Panc1 (cell line): ENCODE results near the gene SATB2. TPM values are rescaled to one million over a fixed set of nuclear protein-coding genes. Genes with fewer than 3 reads are reported as not detected.

Experiments used
- ATAC-seq: fragments of 200-7000 bp; cut with Tn5 transposase; 2 replicates; pipeline ENCODE4 v1.9.1; 2020; ENCODE audit warnings: mild to moderate bottlenecking, moderate library complexity
- Bru-seq: library from RNA; stranded (reverse); fragments of 400-500 nt; gene quantifications from one replicate; lab custom pipeline; 2021; lab: Mats Ljungman, UMichigan
- BruChase-seq, 2 experiments: library from RNA; stranded (reverse); fragments of 400-500 nt; gene quantifications; one replicate each; lab custom pipeline; 2021; lab: Mats Ljungman, UMichigan
- BruUV-seq: library from RNA; stranded (reverse); fragments of 400-500 nt; replicated peaks from 2 replicates; lab custom pipeline; 2021; lab: Mats Ljungman, UMichigan
- CTCF ChIA-PET: fragments of 300-600 bp; sonication (Branson Sonifier 250); formaldehyde crosslinking; loops from one replicate; lab custom pipeline; 2022; ENCODE audit warnings: antibody characterized with exemption; lab: Charles Lee
- POLR2A ChIA-PET: fragments of 300-600 bp; sonication (Branson Sonifier 250); formaldehyde crosslinking; loops from one replicate; lab custom pipeline; 2022; ENCODE audit warnings: antibody characterized with exemption; lab: Charles Lee
- DNase-seq: peaks from one replicate; pipeline ENCODE4 v3.0.0-alpha.2; 2010; ENCODE audit warnings: low read depth, low spot score
- H3K27ac ChIP-seq: 2 replicates; pipeline ENCODE4 v1.5.1; 2011; ENCODE audit warnings: mild to moderate bottlenecking, low read length, inconsistent platforms
- H3K27me3 ChIP-seq: fragments of 200-500 bp; sonication (Bioruptor generic); 2 replicates; pipeline ENCODE4 v1.6.0; 2014; ENCODE audit warnings: low read length, inconsistent platforms; ENCODE audit not compliant: control insufficient read depth, insufficient read depth
- H3K36me3 ChIP-seq: fragments of 200-500 bp; sonication (Bioruptor generic); 2 replicates; pipeline ENCODE4 v1.5.1; 2014; ENCODE audit warnings: inconsistent platforms, mild to moderate bottlenecking, low read length, moderate library complexity; ENCODE audit not compliant: control insufficient read depth, insufficient read depth
- H3K4me1 ChIP-seq: 2 replicates; pipeline ENCODE4 v1.5.1; 2011; ENCODE audit warnings: inconsistent platforms, mild to moderate bottlenecking, low read length, moderate library complexity; ENCODE audit not compliant: control insufficient read depth, insufficient read depth
- H3K4me3 ChIP-seq, 2 experiments: 2 replicates each; pipeline ENCODE4 v1.5.1; 2011 to 2012; ENCODE audit warnings: low read depth in 2 of 2, low read length in 2 of 2, mild to moderate bottlenecking in 2 of 2, inconsistent platforms in 1 of 2, moderate library complexity in 1 of 2
- H3K9me3 ChIP-seq: fragments of 200-500 bp; sonication (Bioruptor generic); 2 replicates; pipeline ENCODE4 v1.5.1; 2014; ENCODE audit warnings: low read depth, mild to moderate bottlenecking, inconsistent platforms, low read length, moderate library complexity; ENCODE audit not compliant: control insufficient read depth, insufficient read depth
- POLR2AphosphoS5 ChIP-seq: IDR thresholded peaks from 2 replicates; pipeline ENCODE4 v1.6.1; 2012; ENCODE audit warnings: mild to moderate bottlenecking, low read depth, low read length, moderate library complexity
- SIN3A ChIP-seq: IDR thresholded peaks from 2 replicates; pipeline ENCODE4 v1.6.1; 2012; ENCODE audit warnings: low read depth, mild to moderate bottlenecking, low read length, moderate library complexity, borderline replicate concordance; ENCODE audit not compliant: insufficient read depth
- TCF7L2 ChIP-seq: IDR thresholded peaks from 2 replicates; pipeline ENCODE4 v1.6.1; 2011; ENCODE audit warnings: mild to moderate bottlenecking, low read depth, low read length, inconsistent platforms
- in situ Hi-C: cut with HindIII; loops from 2 replicates; pipeline ENCODE4 v1.10.0; 2016; ENCODE audit warnings: low sequenced_read_pairs, low pct_unique_long_range_greater_than_20kb
- intact Hi-C: fragments of 100-400 bp; cut with micrococcal nuclease; formaldehyde crosslinking; loops from one replicate; pipeline ENCODE4 v1.10.0; 2022; ENCODE audit not compliant: unreplicated experiment
- long read RNA-seq: library from polyadenylated mRNA; unstranded; transcript quantifications from one replicate; pipeline ENCODE4 v2.0.0, GENCODE V29; 2021; ENCODE audit not compliant: unreplicated experiment
- polyA plus RNA-seq: library from polyadenylated mRNA; unstranded; fragments of >200 nt; gene quantifications from one replicate; pipeline ENCODE4 v1.2.1, GENCODE V29; 2012; ENCODE audit warnings: missing spikeins; ENCODE audit not compliant: insufficient read length
- total RNA-seq: library from RNA; stranded (reverse); gene quantifications from one replicate; pipeline ENCODE4 v1.2.1, GENCODE V29; 2021; ENCODE audit not compliant: unreplicated experiment
- TF ChIP-seq, protein P1 (sequence below): fragments of 450-650 bp; IDR thresholded peaks from 2 replicates; pipeline ENCODE4 v1.5.1; 2017; ENCODE audit warnings: mild to moderate bottlenecking
- TF ChIP-seq, protein P2 (sequence below), 2 experiments: IDR thresholded peaks; 2 replicates each; pipeline ENCODE4 v1.6.1; 2011 to 2012; ENCODE audit warnings: low read depth in 2 of 2, control low read depth in 1 of 2, low read length in 1 of 2, mild to moderate bottlenecking in 1 of 2, moderate library complexity in 1 of 2; ENCODE audit not compliant: insufficient read depth in 1 of 2

Gene SATB2
- total RNA-seq (43.2 TPM), Bru-seq, nascent RNA (percentile 95 among the genes with signal in this experiment), BruChase-seq, experiment 1, labeled RNA remaining after a 2-hour chase (percentile 86 among the genes with signal in this experiment), BruChase-seq, experiment 2, labeled RNA remaining after a 6-hour chase (percentile 77 among the genes with signal in this experiment)
- polyA plus RNA-seq: 17.9 TPM
- long read RNA-seq, full-length matches to known transcripts: 7 of 45 reads
- long read RNA-seq, partial matches to known transcripts: 17 of 45 reads
- long read RNA-seq, other reads (novel, unspliced or antisense): 21 of 45 reads

DNA sequence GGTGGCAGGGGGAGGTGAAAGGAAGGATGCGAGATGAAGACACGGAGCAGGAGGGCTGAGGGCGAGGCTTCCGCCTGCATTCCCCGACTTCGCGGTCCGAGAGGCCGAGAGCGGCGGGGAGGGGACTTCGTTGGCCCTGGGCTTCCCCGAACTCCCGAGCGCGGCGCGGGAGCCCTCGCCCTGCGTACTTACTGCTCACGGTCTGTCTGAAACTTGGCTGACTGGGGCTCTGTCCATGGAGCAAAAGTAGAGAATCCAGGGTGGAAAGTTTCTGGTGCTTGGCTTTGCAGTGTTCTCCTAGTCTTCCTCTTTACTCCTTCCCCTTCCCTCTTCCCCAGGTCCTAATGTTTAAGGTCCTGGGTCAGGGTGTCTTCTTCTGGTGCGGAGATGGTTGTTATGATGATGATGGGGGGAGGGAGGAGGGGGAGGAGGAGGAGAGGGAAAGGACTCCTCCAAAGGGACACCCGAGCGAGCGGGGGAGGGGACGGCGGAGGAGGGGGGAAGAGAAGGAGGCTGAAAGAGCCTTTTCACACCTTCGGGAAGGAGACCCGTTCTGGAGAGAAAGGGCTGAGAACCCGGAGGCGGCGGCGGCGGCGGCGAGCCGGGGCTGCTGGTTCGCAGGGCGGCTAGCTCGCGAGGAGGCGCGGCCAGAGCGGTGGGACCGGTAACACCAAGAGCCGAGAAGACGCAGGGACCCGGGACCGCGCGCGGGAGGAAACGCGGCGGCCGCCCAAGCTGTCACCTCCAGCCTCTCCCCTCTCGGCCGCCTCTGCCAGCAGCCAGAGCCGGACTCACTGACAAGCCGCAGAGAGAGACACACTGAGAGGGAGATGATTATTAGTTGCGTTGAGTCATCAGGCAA lies at the start of gene SATB2:
Gene SATB2 (minus strand): TSS at position 793 of the 862 bp plus-strand sequence. CDS start 1,902 bp downstream, outside the sequence.
- no peaks in the 10 kb centered on the region for H3K9me3 ChIP-seq
- 0 out of 2 replicates have a peak, but pooled peaks have one; percentile 47 for TF ChIP-seq SIN3A
- TF ChIP-seq POLR2AphosphoS5: no peak
- TF ChIP-seq, protein P1, sequence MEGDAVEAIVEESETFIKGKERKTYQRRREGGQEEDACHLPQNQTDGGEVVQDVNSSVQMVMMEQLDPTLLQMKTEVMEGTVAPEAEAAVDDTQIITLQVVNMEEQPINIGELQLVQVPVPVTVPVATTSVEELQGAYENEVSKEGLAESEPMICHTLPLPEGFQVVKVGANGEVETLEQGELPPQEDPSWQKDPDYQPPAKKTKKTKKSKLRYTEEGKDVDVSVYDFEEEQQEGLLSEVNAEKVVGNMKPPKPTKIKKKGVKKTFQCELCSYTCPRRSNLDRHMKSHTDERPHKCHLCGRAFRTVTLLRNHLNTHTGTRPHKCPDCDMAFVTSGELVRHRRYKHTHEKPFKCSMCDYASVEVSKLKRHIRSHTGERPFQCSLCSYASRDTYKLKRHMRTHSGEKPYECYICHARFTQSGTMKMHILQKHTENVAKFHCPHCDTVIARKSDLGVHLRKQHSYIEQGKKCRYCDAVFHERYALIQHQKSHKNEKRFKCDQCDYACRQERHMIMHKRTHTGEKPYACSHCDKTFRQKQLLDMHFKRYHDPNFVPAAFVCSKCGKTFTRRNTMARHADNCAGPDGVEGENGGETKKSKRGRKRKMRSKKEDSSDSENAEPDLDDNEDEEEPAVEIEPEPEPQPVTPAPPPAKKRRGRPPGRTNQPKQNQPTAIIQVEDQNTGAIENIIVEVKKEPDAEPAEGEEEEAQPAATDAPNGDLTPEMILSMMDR: no peak
- TF ChIP-seq, protein P2, sequence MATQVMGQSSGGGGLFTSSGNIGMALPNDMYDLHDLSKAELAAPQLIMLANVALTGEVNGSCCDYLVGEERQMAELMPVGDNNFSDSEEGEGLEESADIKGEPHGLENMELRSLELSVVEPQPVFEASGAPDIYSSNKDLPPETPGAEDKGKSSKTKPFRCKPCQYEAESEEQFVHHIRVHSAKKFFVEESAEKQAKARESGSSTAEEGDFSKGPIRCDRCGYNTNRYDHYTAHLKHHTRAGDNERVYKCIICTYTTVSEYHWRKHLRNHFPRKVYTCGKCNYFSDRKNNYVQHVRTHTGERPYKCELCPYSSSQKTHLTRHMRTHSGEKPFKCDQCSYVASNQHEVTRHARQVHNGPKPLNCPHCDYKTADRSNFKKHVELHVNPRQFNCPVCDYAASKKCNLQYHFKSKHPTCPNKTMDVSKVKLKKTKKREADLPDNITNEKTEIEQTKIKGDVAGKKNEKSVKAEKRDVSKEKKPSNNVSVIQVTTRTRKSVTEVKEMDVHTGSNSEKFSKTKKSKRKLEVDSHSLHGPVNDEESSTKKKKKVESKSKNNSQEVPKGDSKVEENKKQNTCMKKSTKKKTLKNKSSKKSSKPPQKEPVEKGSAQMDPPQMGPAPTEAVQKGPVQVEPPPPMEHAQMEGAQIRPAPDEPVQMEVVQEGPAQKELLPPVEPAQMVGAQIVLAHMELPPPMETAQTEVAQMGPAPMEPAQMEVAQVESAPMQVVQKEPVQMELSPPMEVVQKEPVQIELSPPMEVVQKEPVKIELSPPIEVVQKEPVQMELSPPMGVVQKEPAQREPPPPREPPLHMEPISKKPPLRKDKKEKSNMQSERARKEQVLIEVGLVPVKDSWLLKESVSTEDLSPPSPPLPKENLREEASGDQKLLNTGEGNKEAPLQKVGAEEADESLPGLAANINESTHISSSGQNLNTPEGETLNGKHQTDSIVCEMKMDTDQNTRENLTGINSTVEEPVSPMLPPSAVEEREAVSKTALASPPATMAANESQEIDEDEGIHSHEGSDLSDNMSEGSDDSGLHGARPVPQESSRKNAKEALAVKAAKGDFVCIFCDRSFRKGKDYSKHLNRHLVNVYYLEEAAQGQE (IDR thresholded peaks at IDR 0.05; ENCODE audit: insufficient read depth in 1 of 2, low read depth in 2 of 2, low read length in 1 of 2): 0 out of 4 replicates have a peak, but pooled peaks of 1 of the 2 experiments have one; percentile 15
- no peak for TF ChIP-seq TCF7L2
- H3K36me3 ChIP-seq: peaks cover 13% of the 10 kb centered on the region; the same call in 1 of the 2 replicates
- ATAC-seq (peak; percentile 16), DNase-seq (no peak)
- H3K27ac ChIP-seq: peak within 1 kb of the TSS; percentile 99
- H3K4me1 ChIP-seq: peaks cover 28% of the 10 kb centered on the region
- in situ Hi-C loops (no loop called here), intact Hi-C loops (no loop called here)
- no peaks in the 10 kb centered on the region for H3K27me3 ChIP-seq
- ChIA-PET CTCF (no interaction called here), POLR2A (no interaction called here)
- BruUV-seq: no TSS peak
- H3K4me3 ChIP-seq: peak within 1 kb of the TSS; percentile 68 to 94

DNA sequence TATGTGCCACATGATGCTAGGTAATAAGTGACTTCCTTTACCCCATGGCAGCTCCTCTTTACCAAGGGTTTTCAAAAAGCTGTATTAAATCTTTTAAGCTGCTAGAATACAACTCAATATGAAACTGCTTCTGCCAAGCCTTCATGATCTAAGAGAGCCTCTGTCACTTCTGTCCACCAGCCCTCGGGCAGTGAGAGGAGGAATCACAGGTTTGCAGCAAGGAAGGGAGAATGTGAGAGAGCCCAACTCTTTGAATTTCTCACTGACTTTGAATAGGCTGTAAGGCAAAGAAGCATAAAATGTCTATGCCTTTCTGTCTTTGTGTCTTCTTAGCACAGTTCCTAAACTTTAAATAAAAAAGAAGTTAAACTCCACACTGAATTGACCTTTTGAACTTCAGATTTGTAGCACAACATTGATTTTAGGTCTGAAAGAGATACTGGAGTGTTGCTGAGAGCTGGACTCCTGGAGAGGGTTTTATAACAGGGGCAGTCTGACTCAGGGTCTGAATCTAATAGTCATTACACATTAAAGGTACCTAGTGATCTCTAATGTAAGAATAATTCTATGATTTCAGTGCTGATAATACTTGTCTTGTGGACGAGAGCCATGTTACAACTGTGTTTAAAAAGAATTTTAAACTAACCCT lies 48.1 kb upstream of the SATB2 start:
- Histone ChIP-seq H3K27ac (no peak overlapping the region), H3K36me3 (no peaks in the 10 kb centered on the region), H3K4me1 (no peaks in the 10 kb centered on the region), H3K9me3 (no peaks in the 10 kb centered on the region), H3K4me3 (no peak overlapping the region), H3K27me3 (peaks cover 8% of the 10 kb centered on the region)
- no TSS peak for BruUV-seq
- ChIA-PET CTCF (no interaction called here), POLR2A (no interaction called here)
- in situ Hi-C loops: no loop called here
- intact Hi-C loops: no loop called here
- TF ChIP-seq, protein P1: no peak
- TF ChIP-seq, protein P2 (IDR thresholded peaks at IDR 0.05; ENCODE audit: insufficient read depth in 1 of 2, low read depth in 2 of 2, low read length in 1 of 2): no peak
- TF ChIP-seq TCF7L2: no peak
- ATAC-seq: no peak
- DNase-seq: no peak
